ENCODE measurements around the gene RIC1. TPM values are rescaled to one million over a fixed set of nuclear protein-coding genes. Genes with fewer than 3 reads are reported as not detected.
A peak's percentile ranks its signal among the peaks of the same experiment; 100 is the strongest.

RIC1 gene
- total RNA-seq, 2 donors from 2014 or later = 18.0 to 49.8 TPM

DNA sequence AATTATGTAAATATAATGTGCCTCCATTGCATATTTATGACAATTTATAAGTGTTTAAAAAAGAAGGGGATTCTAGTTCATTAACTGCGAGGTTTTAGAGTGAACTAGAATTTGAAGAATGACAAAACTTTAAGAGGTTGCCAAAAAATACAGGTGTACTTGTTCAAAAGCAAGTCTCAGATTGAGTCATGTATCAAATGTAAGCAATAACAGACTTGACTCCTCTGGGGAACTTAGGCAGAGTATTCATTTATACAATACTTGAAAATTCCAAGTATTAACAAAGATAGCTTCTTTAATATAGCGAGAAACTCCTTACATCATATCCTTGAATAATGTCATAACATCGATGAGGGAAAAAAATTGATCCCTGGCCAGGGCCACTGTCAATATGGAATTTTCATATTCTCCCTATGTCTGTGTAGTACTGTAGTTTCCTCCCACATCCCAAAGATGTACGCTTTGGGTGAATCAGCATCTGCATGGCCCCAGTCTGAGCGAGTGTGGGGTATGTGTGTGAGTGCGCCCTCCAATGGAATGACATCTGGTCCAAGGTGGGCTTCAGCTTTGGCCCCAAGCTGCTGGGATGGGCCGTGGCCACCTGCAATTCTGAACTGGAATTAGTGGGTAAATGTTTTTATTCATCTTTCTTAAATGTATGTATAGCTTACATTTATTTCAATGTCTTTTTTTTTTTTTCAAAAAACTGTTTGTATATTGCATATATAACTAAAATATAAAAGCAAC lies 70.1 kb downstream of the RIC1 start:
- no peaks in the 10 kb centered on the region for H3K36me3 ChIP-seq
- intact Hi-C loops (cut with DNase I) = no loop called here
- H3K4me1 ChIP-seq (replicated peaks) = no peaks in the 10 kb centered on the region
- H3K27ac ChIP-seq = no peak overlapping the region
- DNase-seq (ENCODE audit: low spot score) = no peak
- no peak overlapping the region for H3K4me3 ChIP-seq
- no peaks in the 10 kb centered on the region for H3K27me3 ChIP-seq (replicated peaks; ENCODE audit: insufficient read depth)
- 81% methylated on average over 7 of the region's 7 CpGs for WGBS
- TF ChIP-seq POLR2A (IDR thresholded peaks at IDR 0.05) (no peak), POLR2AphosphoS5 (IDR thresholded peaks at IDR 0.05) (no peak)
- TF ChIP-seq, protein P1, sequence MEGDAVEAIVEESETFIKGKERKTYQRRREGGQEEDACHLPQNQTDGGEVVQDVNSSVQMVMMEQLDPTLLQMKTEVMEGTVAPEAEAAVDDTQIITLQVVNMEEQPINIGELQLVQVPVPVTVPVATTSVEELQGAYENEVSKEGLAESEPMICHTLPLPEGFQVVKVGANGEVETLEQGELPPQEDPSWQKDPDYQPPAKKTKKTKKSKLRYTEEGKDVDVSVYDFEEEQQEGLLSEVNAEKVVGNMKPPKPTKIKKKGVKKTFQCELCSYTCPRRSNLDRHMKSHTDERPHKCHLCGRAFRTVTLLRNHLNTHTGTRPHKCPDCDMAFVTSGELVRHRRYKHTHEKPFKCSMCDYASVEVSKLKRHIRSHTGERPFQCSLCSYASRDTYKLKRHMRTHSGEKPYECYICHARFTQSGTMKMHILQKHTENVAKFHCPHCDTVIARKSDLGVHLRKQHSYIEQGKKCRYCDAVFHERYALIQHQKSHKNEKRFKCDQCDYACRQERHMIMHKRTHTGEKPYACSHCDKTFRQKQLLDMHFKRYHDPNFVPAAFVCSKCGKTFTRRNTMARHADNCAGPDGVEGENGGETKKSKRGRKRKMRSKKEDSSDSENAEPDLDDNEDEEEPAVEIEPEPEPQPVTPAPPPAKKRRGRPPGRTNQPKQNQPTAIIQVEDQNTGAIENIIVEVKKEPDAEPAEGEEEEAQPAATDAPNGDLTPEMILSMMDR (IDR thresholded peaks at IDR 0.05) = no peak
- no peaks in the 10 kb centered on the region for H3K9me3 ChIP-seq

DNA sequence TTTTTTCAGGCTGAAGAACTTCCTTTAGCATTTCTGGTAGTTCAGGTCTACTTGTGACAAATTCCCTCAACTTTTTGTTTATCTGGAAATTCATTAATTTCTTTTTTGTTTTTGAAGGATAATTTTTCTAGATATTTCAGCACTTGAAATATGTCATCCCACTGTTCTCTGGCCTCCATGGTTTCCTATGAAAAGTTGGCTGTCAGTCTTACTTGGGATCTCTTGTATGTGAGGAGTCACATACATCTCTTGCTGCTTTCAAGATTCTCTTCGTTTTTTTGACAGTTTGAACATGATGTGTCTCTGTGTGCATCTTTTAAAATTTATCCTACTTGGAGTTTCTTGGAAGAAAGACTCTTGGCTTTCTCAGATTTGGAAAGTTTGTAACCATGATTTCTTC lies 79.5 kb downstream of the RIC1 start:
- Histone ChIP-seq H3K4me1 (replicated peaks) (no peaks in the 10 kb centered on the region), H3K36me3 (no peaks in the 10 kb centered on the region), H3K4me3 (no peak overlapping the region), H3K27me3 (replicated peaks; ENCODE audit: insufficient read depth) (no peaks in the 10 kb centered on the region), H3K27ac (no peak overlapping the region), H3K9me3 (no peaks in the 10 kb centered on the region)
- no peak for TF ChIP-seq POLR2A (IDR thresholded peaks at IDR 0.05)
- TF ChIP-seq POLR2AphosphoS5 (IDR thresholded peaks at IDR 0.05) = no peak
- TF ChIP-seq, protein P1 (IDR thresholded peaks at IDR 0.05) = no peak
- intact Hi-C loops (cut with DNase I) = no loop called here
- 90% methylated on average over 1 of the region's 1 CpG for whole genome bisulfite sequencing
- DNase-seq (ENCODE audit: low spot score) = no peak

DNA sequence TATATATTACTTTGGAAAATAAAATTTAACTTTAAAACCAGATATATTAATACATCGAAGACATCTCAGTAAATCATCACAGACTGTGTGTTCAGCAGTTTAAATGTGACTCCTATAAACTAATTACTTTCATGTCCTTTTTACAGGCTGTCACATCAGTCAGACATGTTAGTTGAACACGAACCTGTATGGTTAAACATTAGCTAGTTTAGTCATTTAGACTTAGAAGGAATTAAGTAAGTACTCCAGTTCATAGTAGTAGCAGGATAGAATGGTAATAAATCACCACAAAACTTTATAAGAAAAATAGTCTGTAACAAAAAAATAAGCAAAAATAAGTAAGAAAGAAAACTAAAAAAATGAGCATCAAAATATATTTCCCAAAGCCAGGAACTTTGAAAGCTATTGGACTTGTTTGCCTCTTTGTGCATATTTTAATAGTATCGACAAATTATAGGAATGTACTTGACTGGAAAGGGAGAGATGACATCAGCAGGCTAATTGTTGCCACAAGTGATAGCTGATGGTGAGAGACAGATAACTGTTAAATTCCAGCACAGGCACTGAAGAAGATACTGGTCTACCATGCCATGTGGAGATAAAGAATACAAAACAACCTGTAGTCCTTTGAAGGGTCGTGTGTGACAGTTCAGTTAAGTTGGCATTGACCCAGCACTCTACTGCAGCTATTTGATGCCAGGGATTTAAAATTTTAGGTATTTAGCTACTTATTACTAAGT lies 83.9 kb downstream of the RIC1 start:
- TF ChIP-seq, protein P1 (IDR thresholded peaks at IDR 0.05) = no peak
- no peak for TF ChIP-seq POLR2AphosphoS5 (IDR thresholded peaks at IDR 0.05)
- TF ChIP-seq POLR2A (IDR thresholded peaks at IDR 0.05) = no peak
- H3K4me1 ChIP-seq (replicated peaks) = no peaks in the 10 kb centered on the region
- no peak for DNase-seq (ENCODE audit: low spot score)
- H3K27me3 ChIP-seq (replicated peaks; ENCODE audit: insufficient read depth) = no peaks in the 10 kb centered on the region
- WGBS = 44% methylated on average over 4 of the region's 4 CpGs
- H3K9me3 ChIP-seq = no peaks in the 10 kb centered on the region
- intact Hi-C loops (cut with DNase I) = no loop called here
- no peak overlapping the region for H3K27ac ChIP-seq
- no peaks in the 10 kb centered on the region for H3K36me3 ChIP-seq
- no peak overlapping the region for H3K4me3 ChIP-seq

DNA sequence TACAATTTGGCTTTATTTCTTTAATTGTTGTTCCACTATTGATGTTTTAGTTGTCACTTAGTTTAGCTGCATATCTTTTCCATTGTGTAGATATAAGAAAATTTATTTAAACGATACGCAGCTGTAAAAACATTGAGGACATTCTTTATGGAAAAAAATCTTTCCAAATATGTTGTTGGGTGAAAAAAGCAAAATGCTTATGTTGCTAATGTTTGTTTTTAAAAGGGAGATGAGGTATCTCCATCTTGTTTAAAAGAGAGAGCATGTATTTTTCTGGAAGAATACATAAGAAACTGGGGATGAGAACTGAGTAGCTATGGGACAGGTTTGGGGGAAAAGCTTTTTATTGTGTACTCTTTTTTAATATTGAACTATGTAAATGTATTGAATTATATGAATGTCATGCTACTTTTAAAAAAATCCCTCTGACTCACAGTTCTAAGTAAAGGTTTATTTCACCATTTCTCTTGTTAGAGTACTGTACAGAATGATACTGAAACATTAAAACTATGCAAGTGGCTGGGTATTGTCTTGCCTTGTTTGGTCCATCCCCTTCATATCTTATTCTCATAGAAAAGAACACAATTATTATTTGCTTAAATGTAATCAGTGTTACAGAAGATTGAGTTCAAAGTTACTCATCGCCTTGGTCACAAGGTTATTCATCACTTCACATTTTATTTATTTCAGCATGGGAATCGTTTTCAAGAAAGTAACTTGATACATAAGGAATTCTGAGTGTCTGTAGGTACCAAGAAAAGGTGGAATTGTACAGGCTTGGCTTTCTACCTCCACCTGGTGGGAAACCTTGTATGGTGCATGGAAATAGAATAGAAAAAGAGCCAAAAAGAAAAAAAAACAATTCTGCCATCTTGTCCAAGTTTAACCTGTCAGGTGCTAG lies 85.8 kb downstream of the RIC1 start:
- Histone ChIP-seq H3K36me3 (no peaks in the 10 kb centered on the region), H3K27me3 (replicated peaks; ENCODE audit: insufficient read depth) (no peaks in the 10 kb centered on the region), H3K27ac (no peak overlapping the region), H3K9me3 (no peaks in the 10 kb centered on the region), H3K4me1 (replicated peaks) (no peaks in the 10 kb centered on the region), H3K4me3 (no peak overlapping the region)
- intact Hi-C loops (cut with DNase I) = no loop called here
- TF ChIP-seq POLR2A (IDR thresholded peaks at IDR 0.05) = no peak
- TF ChIP-seq, protein P1 (IDR thresholded peaks at IDR 0.05) = peak in 1 of 4 experiments; percentile 13
- 73% methylated on average over 4 of the region's 4 CpGs for WGBS
- no peak for DNase-seq (ENCODE audit: low spot score)

Measured in prostate gland (tissue), 2 donors.